ENCODE results near the gene SLC2A14. TPM values are rescaled to one million over a fixed set of nuclear protein-coding genes. Genes with fewer than 3 reads are reported as not detected.
"Not testable (repeated sequence)": the region's sequence is repeated elsewhere in the genome, so short reads cannot be mapped to it uniquely, and the experiment has no call there.

Gene SLC2A14
- total RNA-seq, 1 experiment from 2014 or later = 141 TPM

DNA sequence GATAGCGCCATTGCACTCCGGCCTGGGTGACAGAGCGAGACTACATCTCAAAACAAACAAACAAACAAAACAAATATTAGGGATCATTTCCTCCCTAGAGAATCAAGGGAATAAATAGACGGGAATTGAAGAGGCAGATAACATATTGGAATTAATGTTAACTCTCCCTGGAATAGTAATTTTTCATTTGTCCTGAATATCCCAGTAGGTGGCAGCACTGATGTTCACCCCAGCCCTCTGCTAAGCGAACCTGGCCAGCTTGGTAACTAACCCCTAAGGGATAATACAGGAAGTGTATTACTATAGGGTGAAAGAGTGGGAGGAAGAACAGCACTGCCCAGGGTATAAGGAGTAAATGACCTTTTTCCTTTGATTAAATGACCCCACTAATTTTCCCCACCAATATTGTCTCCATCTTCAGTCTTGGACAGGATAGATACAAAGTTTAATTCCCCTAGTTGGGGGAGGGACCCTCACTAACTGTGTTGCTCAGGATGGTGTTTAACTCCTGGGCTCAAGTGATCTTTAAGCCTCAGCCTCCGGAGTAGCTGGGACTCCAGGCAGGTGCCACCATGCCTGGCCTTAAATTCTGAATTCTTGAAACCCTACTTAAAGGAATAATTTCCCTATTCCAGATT is 40.5 kb downstream of the SLC2A14 start:
- TF ChIP-seq, protein P1, sequence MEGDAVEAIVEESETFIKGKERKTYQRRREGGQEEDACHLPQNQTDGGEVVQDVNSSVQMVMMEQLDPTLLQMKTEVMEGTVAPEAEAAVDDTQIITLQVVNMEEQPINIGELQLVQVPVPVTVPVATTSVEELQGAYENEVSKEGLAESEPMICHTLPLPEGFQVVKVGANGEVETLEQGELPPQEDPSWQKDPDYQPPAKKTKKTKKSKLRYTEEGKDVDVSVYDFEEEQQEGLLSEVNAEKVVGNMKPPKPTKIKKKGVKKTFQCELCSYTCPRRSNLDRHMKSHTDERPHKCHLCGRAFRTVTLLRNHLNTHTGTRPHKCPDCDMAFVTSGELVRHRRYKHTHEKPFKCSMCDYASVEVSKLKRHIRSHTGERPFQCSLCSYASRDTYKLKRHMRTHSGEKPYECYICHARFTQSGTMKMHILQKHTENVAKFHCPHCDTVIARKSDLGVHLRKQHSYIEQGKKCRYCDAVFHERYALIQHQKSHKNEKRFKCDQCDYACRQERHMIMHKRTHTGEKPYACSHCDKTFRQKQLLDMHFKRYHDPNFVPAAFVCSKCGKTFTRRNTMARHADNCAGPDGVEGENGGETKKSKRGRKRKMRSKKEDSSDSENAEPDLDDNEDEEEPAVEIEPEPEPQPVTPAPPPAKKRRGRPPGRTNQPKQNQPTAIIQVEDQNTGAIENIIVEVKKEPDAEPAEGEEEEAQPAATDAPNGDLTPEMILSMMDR (IDR thresholded peaks at IDR 0.05; ENCODE audit: insufficient read depth in 1 of 2, low read depth in 1 of 2, low read length in 1 of 2, severe bottlenecking in 1 of 2, unreplicated experiment in 1 of 2) = peak; percentile 73 to 86
- H3K27me3 ChIP-seq (replicated peaks; ENCODE audit: control insufficient read depth, insufficient read depth, low read length) = no peaks in the 10 kb centered on the region
- POLR2A ChIA-PET = interaction anchor here (0.5 to 0.6 kb wide), 2 partner anchors 14 to 104 kb away, joined by 3 read pairs; no protein-coding TSS in a partner anchor
- Mint-ChIP-seq H3K36me3 (ENCODE audit: insufficient read depth, unreplicated experiment) (peaks cover 25% of the 10 kb centered on the region), H3K4me1 (ENCODE audit: low read depth, unreplicated experiment) (peaks cover 51% of the 10 kb centered on the region), H3K4me3 (ENCODE audit: unreplicated experiment) (peak overlapping the region; percentile 1), H3K9me3 (ENCODE audit: unreplicated experiment) (no peaks in the 10 kb centered on the region), H3K27ac (ENCODE audit: unreplicated experiment) (peak overlapping the region; percentile 60), H3K27me3 (ENCODE audit: insufficient read depth, unreplicated experiment) (no peaks in the 10 kb centered on the region)
- H3K9me3 ChIP-seq = no peaks in the 10 kb centered on the region
- intact Hi-C loops (cut with micrococcal nuclease; ENCODE audit: unreplicated experiment) = loop anchor here (1.0 kb wide), 2 partner anchors 27 to 85 kb away; no protein-coding TSS in a partner anchor
- peak; percentile 80 to 85 for DNase-seq
- no peaks in the 10 kb centered on the region for H3K36me3 ChIP-seq (ENCODE audit: control insufficient read depth, insufficient read depth, low read length)
- no peak overlapping the region for H3K4me3 ChIP-seq (ENCODE audit: low read depth, low read length)
- H3K4me1 ChIP-seq = peaks cover 61% of the 10 kb centered on the region
- CTCF ChIA-PET = interaction anchor here (0.7 to 2.6 kb wide), 4 partner anchors 19 to 101 kb away, joined by 3 to 13 read pairs (median 6); no protein-coding TSS in a partner anchor
- BruUV-seq (replicated peaks) = no TSS peak

DNA sequence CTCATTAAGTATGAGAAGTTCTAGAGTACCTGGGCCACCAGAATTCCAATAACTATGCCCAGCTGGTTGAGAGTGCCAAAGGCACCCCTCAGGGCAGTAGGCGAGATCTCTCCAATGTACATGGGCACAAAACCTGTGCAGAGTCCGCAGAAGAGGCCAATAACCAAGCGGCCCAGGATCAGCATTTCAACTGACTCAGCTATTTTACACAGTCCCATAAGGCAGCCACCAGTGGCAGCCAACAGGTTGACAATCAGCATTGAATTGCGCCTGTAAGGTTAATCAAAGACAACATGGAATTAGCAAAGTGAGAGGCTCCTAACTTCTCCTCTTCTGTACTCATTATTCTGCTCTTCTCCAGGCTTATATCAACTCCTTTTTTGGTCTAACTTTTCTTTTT is 43.0 kb downstream of the SLC2A14 start:
- BruUV-seq (replicated peaks); CTCF ChIA-PET; POLR2A ChIA-PET; DNase-seq; intact Hi-C loops (cut with micrococcal nuclease; ENCODE audit: unreplicated experiment); H3K4me3 ChIP-seq (ENCODE audit: low read depth, low read length); H3K9me3 Mint-ChIP-seq (ENCODE audit: unreplicated experiment); H3K27me3 Mint-ChIP-seq (ENCODE audit: insufficient read depth, unreplicated experiment); H3K4me3 Mint-ChIP-seq (ENCODE audit: unreplicated experiment); H3K9me3 ChIP-seq; H3K27me3 ChIP-seq (replicated peaks; ENCODE audit: control insufficient read depth, insufficient read depth, low read length); H3K36me3 ChIP-seq (ENCODE audit: control insufficient read depth, insufficient read depth, low read length): not testable (repeated sequence)
- Mint-ChIP-seq H3K4me1 (ENCODE audit: low read depth, unreplicated experiment) (peaks cover 56% of the 10 kb centered on the region), H3K27ac (ENCODE audit: unreplicated experiment) (peak overlapping the region; percentile 48), H3K36me3 (ENCODE audit: insufficient read depth, unreplicated experiment) (peaks cover 34% of the 10 kb centered on the region)
- peaks cover 59% of the 10 kb centered on the region for H3K4me1 ChIP-seq

DNA sequence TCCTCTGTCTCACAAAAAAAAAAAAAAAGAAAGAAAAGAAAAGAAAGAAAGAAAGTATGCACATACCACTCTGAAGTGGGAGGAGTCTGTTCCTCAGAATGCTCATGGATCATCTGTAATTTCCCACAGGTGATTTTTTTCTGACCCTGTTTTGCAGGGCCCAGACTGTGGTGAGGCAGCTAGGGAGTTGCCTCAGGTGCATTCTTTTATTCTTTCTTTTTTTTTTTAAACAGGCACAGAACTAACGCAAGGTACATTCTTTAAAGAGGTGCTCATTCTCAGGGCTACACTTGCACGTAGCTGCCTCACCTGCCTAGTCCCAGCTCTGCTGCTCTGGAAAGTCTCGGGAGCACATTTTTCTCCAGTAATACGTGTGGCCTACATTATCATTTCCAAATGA is 47.0 kb downstream of the SLC2A14 start:
- not testable (repeated sequence) for H3K4me3 ChIP-seq (ENCODE audit: low read depth, low read length); BruUV-seq (replicated peaks); H3K9me3 Mint-ChIP-seq (ENCODE audit: unreplicated experiment); H3K27me3 Mint-ChIP-seq (ENCODE audit: insufficient read depth, unreplicated experiment); H3K9me3 ChIP-seq; H3K36me3 ChIP-seq (ENCODE audit: control insufficient read depth, insufficient read depth, low read length); H3K27me3 ChIP-seq (replicated peaks; ENCODE audit: control insufficient read depth, insufficient read depth, low read length)
- peak; percentile 88 to 90 for DNase-seq
- peaks cover 32% of the 10 kb centered on the region for H3K4me1 ChIP-seq
- H3K4me1 Mint-ChIP-seq (ENCODE audit: low read depth, unreplicated experiment) = peaks cover 21% of the 10 kb centered on the region
- POLR2A ChIA-PET = interaction anchor here (0.5 to 1.0 kb wide), 8 partner anchors 10 to 885 kb away, joined by 3 to 12 read pairs (median 4); partner anchors contain the start of genes CLEC4C and SLC2A3
- peak overlapping the region; percentile 2 for H3K4me3 Mint-ChIP-seq (ENCODE audit: unreplicated experiment)
- intact Hi-C loops (cut with micrococcal nuclease; ENCODE audit: unreplicated experiment) = loop anchor here (1.0 kb wide), 1 partner anchor 10 kb away; no protein-coding TSS in a partner anchor
- H3K36me3 Mint-ChIP-seq (ENCODE audit: insufficient read depth, unreplicated experiment) = peaks cover 28% of the 10 kb centered on the region
- CTCF ChIA-PET = interaction anchor here (0.7 to 1.3 kb wide), 5 partner anchors 19 to 234 kb away, joined by 3 to 6 read pairs (median 6); no protein-coding TSS in a partner anchor
- peak overlapping the region; percentile 96 for H3K27ac Mint-ChIP-seq (ENCODE audit: unreplicated experiment)

DNA sequence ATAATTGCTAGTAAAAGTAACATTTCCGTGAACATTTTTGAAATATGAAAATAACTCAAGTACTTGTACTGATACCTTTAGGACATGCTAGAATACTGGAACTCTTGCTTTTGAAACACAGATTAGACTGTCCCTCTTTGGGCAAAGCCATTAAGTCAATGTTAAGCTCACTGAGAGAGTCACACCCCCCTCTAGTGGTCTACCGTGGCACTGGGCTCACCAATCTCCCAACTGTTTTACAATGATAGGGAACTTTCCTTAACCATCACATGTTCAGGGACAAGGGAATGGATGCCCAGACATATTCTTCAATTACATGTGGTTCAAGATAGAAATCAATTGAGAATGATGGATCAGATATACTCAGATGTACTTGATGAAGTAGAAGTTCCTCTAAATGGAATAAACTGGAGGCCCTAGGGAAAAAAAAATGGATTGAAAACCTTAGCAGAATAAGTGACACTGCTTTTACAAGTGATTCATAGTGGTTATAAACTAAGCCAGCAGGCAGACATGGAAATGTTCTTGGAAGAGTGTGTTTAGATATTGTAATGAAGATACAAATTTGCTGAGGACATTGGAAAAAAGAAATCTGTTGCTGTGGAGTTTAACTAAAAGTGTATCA is 65.7 kb downstream of the SLC2A14 start:
- Histone ChIP-seq H3K36me3 (ENCODE audit: control insufficient read depth, insufficient read depth, low read length) (no peaks in the 10 kb centered on the region), H3K9me3 (no peaks in the 10 kb centered on the region), H3K4me1 (peaks cover 7% of the 10 kb centered on the region), H3K4me3 (ENCODE audit: low read depth, low read length) (no peak overlapping the region), H3K27me3 (replicated peaks; ENCODE audit: control insufficient read depth, insufficient read depth, low read length) (no peaks in the 10 kb centered on the region)
- Mint-ChIP-seq H3K4me3 (ENCODE audit: unreplicated experiment) (no peak overlapping the region), H3K27ac (ENCODE audit: unreplicated experiment) (peak overlapping the region; percentile 73), H3K9me3 (ENCODE audit: unreplicated experiment) (no peaks in the 10 kb centered on the region), H3K4me1 (ENCODE audit: low read depth, unreplicated experiment) (peaks cover 21% of the 10 kb centered on the region), H3K36me3 (ENCODE audit: insufficient read depth, unreplicated experiment) (no peaks in the 10 kb centered on the region), H3K27me3 (ENCODE audit: insufficient read depth, unreplicated experiment) (no peaks in the 10 kb centered on the region)
- TF ChIP-seq, protein P1 (IDR thresholded peaks at IDR 0.05; ENCODE audit: insufficient read depth in 1 of 2, low read depth in 1 of 2, low read length in 1 of 2, severe bottlenecking in 1 of 2, unreplicated experiment in 1 of 2) = peak; percentile 98 to 99
- POLR2A ChIA-PET = interaction anchor here (0.5 kb wide), 1 partner anchor 29 kb away, joined by 3 read pairs; no protein-coding TSS in a partner anchor
- CTCF ChIA-PET = interaction anchor here (0.6 to 4.3 kb wide), 23 partner anchors 9 to 699 kb away, joined by 3 to 28 read pairs (median 4); no protein-coding TSS in a partner anchor
- no TSS peak for BruUV-seq (replicated peaks)
- intact Hi-C loops (cut with micrococcal nuclease; ENCODE audit: unreplicated experiment) = loop anchor here (1.0 to 5.0 kb wide), 5 partner anchors 91 to 270 kb away; no protein-coding TSS in a partner anchor
- peak; percentile 88 to 95 for DNase-seq

DNA sequence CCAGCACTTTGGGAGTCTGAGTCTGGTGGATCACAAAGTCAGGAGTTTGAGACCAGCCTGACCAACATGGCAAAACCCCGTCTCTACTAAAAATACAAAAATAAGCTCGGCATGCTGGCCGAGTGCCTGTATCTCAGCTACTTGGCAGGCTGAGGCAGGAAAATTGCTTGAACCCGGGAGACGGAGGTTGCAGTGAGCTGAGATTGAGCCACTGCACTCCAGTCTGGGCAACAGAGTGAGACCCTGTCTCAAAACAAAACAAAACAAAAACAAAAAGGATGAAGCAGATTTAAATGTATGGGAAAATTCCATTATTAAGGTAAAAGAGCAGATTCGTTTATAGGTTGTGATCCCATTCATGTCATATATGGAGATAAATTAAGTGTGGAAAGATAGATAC is 66.4 kb downstream of the SLC2A14 start:
- H3K4me1 Mint-ChIP-seq (ENCODE audit: low read depth, unreplicated experiment) = peaks cover 15% of the 10 kb centered on the region
- ChIA-PET CTCF (interaction anchor here (0.6 to 4.3 kb wide), 22 partner anchors 10 to 681 kb away, joined by 3 to 28 read pairs (median 4); no protein-coding TSS in a partner anchor), POLR2A (interaction anchor here (0.5 kb wide), 1 partner anchor 30 kb away, joined by 3 read pairs; no protein-coding TSS in a partner anchor)
- not testable (repeated sequence) for H3K4me3 Mint-ChIP-seq (ENCODE audit: unreplicated experiment); H3K27me3 ChIP-seq (replicated peaks; ENCODE audit: control insufficient read depth, insufficient read depth, low read length); H3K9me3 ChIP-seq; H3K4me1 ChIP-seq; BruUV-seq (replicated peaks); DNase-seq; H3K9me3 Mint-ChIP-seq (ENCODE audit: unreplicated experiment); H3K36me3 ChIP-seq (ENCODE audit: control insufficient read depth, insufficient read depth, low read length); H3K27ac Mint-ChIP-seq (ENCODE audit: unreplicated experiment); H3K27me3 Mint-ChIP-seq (ENCODE audit: insufficient read depth, unreplicated experiment); H3K4me3 ChIP-seq (ENCODE audit: low read depth, low read length); H3K36me3 Mint-ChIP-seq (ENCODE audit: insufficient read depth, unreplicated experiment)
- intact Hi-C loops (cut with micrococcal nuclease; ENCODE audit: unreplicated experiment) = loop anchor here (2.0 to 5.0 kb wide), 2 partner anchors 102 to 271 kb away; no protein-coding TSS in a partner anchor

Data from Caco-2 (cell line).